Stimulated activated CD4-positive, alpha-beta T cell treated with anti-CD3 and anti-CD28 coated beads, Interleukin-4, amount 100 ng/mL, for 48 hours (primary cell): ENCODE measurements around the gene MYEF2.

Experiments
- DNase-seq, 2 donors: peaks; one replicate each; pipeline ENCODE4 v3.0.0-alpha.2; 2020; ENCODE audit warnings: low read depth in 2 of 2

Gene MYEF2

GRCh38 chr15:48086576-48086975 lies 91.5 kb downstream of the MYEF2 start:
- DNase-seq: no peak

- DNase-seq: no peak
Observed at GRCh38 chr15:48086133-48086532, 92.0 kb downstream of the MYEF2 start.

- no peak for DNase-seq
Observed at GRCh38 chr15:48085591-48085930, 92.5 kb downstream of the MYEF2 start.

GRCh38 chr15:48084759-48085590 lies 93.1 kb downstream of the MYEF2 start:
- no peak for DNase-seq
